ENCODE results near the gene INS. TPM values are rescaled to one million over a fixed set of nuclear protein-coding genes. Genes with fewer than 3 reads are reported as not detected.

The INS gene
- total and polyA plus RNA-seq, 2 of the 8 experiments (the other 6 are each of a cell fraction or from before 2014, with no cell fraction given), result not detected

- Histone ChIP-seq H3K4me1 (replicated peaks in 1 of 4; ENCODE audit: control insufficient read depth in 3 of 4, insufficient read depth in 4 of 4, low read length in 3 of 4) (no peaks in the 10 kb centered on the region), H2BK15ac (ENCODE audit: low read length) (no peak overlapping the region), H3K9ac (replicated peaks in 1 of 4; ENCODE audit: extremely low read depth in 1 of 4, low read depth in 3 of 4, low read length in 3 of 4) (no peak overlapping the region), H3K79me1 (ENCODE audit: low read depth, low read length) (no peaks in the 10 kb centered on the region), H4K91ac (replicated peaks; ENCODE audit: insufficient read length, low read length) (no peak overlapping the region), H3K23ac (ENCODE audit: insufficient read length) (no peak overlapping the region), H3K27me3 (replicated peaks in 1 of 4; ENCODE audit: control insufficient read depth in 3 of 4, extremely low read depth in 1 of 4, insufficient read depth in 3 of 4, low read length in 3 of 4) (no peaks in the 10 kb centered on the region), H2AFZ (ENCODE audit: low read length) (no peak overlapping the region), H3K18ac (ENCODE audit: extremely low read depth, low read length) (no peak overlapping the region), H3K14ac (ENCODE audit: insufficient read length) (no peak overlapping the region), H3K27ac (ENCODE audit: low read depth, low read length) (no peak overlapping the region), H4K8ac (ENCODE audit: extremely low read depth, insufficient read depth, low read length) (peak overlapping the region; percentile 5; the same call in 1 of the 2 replicates), H2BK20ac (ENCODE audit: low read length) (no peak overlapping the region), H3K56ac (replicated peaks; ENCODE audit: insufficient read length, low read depth, low read length) (no peak overlapping the region), H3K4me3 (ENCODE audit: extremely low read depth in 1 of 4, insufficient read depth in 2 of 4, low read depth in 3 of 4, low read length in 4 of 4) (no peak overlapping the region), H2BK5ac (ENCODE audit: low read depth, low read length) (no peak overlapping the region), H3K36me3 (ENCODE audit: control insufficient read depth in 2 of 4, insufficient read depth in 4 of 4, low read length in 3 of 4) (no peaks in the 10 kb centered on the region), H4K20me1 (replicated peaks in 1 of 2; ENCODE audit: control insufficient read depth in 1 of 2, insufficient read depth in 2 of 2, low read length in 2 of 2) (peaks cover 0 to 6% of the 10 kb centered on the region in 2 experiments), H3K4ac (replicated peaks; ENCODE audit: insufficient read length, low read depth, low read length) (no peak overlapping the region), H3K23me2 (ENCODE audit: low read depth, low read length) (no peaks in the 10 kb centered on the region), H4K5ac (ENCODE audit: insufficient read length, low read depth, low read length) (no peak overlapping the region), H2BK12ac (ENCODE audit: low read depth, low read length) (no peak overlapping the region), H3K79me2 (ENCODE audit: control insufficient read depth in 1 of 2, insufficient read depth in 2 of 2, low read length in 2 of 2) (no peaks in the 10 kb centered on the region), H2BK120ac (replicated peaks; ENCODE audit: low read depth, low read length) (no peak overlapping the region), H2AK5ac (ENCODE audit: low read depth, low read length) (no peak overlapping the region), H3K9me3 (ENCODE audit: insufficient read depth in 2 of 2, low read depth in 1 of 2, low read length in 1 of 2) (no peaks in the 10 kb centered on the region), H3K4me2 (ENCODE audit: insufficient read depth in 1 of 2, low read depth in 2 of 2, low read length in 2 of 2) (no peak overlapping the region)
- ChIA-PET POLR2A (ENCODE audit: partially characterized antibody) (no interaction called here), CTCF (ENCODE audit: partially characterized antibody) (interaction anchor here (0.6 to 3.6 kb wide), 8 partner anchors 15 to 130 kb away, joined by 3 to 15 read pairs (median 4); partner anchors contain the start of genes C11orf21 and TSPAN32)
- no peak for DNase-seq (ENCODE audit: low read depth in 1 of 2, low spot score in 2 of 2)
- no peak for FAIRE-seq
- 85% methylated on average over 15 of the region's 16 CpGs; no CpG with 5 or more reads in 1 of the 2 experiments for WGBS, 2 experiments (ENCODE audit: extremely low coverage in 1 of 2, insufficient coverage in 1 of 2, insufficient read length in 1 of 2, insufficient replicate concordance in 2 of 2, low coverage in 1 of 2, low lambda C conversion rate in 2 of 2, missing lambda C conversion rate in 1 of 2)
- TF ChIP-seq POU5F1 (IDR thresholded peaks at IDR 0.05; ENCODE audit: low read depth, low read length) (no peak), SP4 (IDR thresholded peaks at IDR 0.05; ENCODE audit: low read length) (no peak), TBP (IDR thresholded peaks at IDR 0.05; ENCODE audit: low read depth, low read length) (no peak), POLR2AphosphoS5 (IDR thresholded peaks at IDR 0.05; ENCODE audit: low read depth, low read length) (no peak), EGR1 (IDR thresholded peaks at IDR 0.05; ENCODE audit: borderline replicate concordance, low read depth, low read length) (no peak), SUZ12 (IDR thresholded peaks at IDR 0.05; ENCODE audit: low read length) (no peak), BACH1 (IDR thresholded peaks at IDR 0.05; ENCODE audit: low read length) (no peak), SP2 (IDR thresholded peaks at IDR 0.05; ENCODE audit: low read length) (no peak), E2F6 (IDR thresholded peaks at IDR 0.05) (no peak), CBX8 (IDR thresholded peaks at IDR 0.05; ENCODE audit: borderline replicate concordance, low read depth, low read length) (no peak), ATF3 (IDR thresholded peaks at IDR 0.05; ENCODE audit: insufficient read depth, low read depth, low read length) (no peak), SIX5 (IDR thresholded peaks at IDR 0.05; ENCODE audit: low read depth, low read length) (no peak)
These were observed 18.0 kb upstream of the INS start for GRCh38 chr11:2178906-2179494.

Data from H1 (cell line).